B cell (primary cell): ENCODE measurements around the gene NADK2. TPM values are rescaled to one million over a fixed set of nuclear protein-coding genes. Genes with fewer than 3 reads are reported as not detected.

Source experiments
- ATAC-seq: fragments of 200-7000 bp; cut with Tn5 transposase; one replicate; pipeline ENCODE4 v1.10.0; 2021; ENCODE audit warnings: low read depth, mild to moderate bottlenecking, moderate number of reproducible peaks, moderate library complexity
- CTCF ChIA-PET: fragments of 350-600 bp; sonication (Branson Sonifier 250); formaldehyde crosslinking; loops from one replicate; lab custom pipeline; 2021; ENCODE audit warnings: antibody characterized with exemption, inconsistent platforms; lab: Charles Lee
- POLR2A ChIA-PET: fragments of 350-600 bp; sonication (Branson Sonifier 250); formaldehyde crosslinking; loops from one replicate; lab custom pipeline; 2021; ENCODE audit warnings: antibody characterized with exemption; lab: Charles Lee
- DNase-seq: peaks from one replicate; pipeline ENCODE4 v3.0.0; 2013
- H2AFZ ChIP-seq: 2 replicates; pipeline ENCODE4 v1.6.1; 2012; ENCODE audit warnings: mild to moderate bottlenecking, low read depth, low read length; ENCODE audit not compliant: insufficient read depth, poor library complexity, severe bottlenecking
- H3K27ac ChIP-seq, 2 donors: 1 replicate in 1 of 2; 2 replicates in 1 of 2; pipeline ENCODE4 v1.5.1; 2012 to 2013; ENCODE audit warnings: low read length in 2 of 2, mild to moderate bottlenecking in 2 of 2, moderate library complexity in 1 of 2
- H3K27me3 ChIP-seq, 4 experiments: fragments of 200-600 bp in 1 of 4; sonication (generic) in 1 of 4; replicated peaks in 1 of 4; 1 replicate in 2 of 4; 2 replicates in 2 of 4; pipeline versions ENCODE4 v1.6.1 to v1.7.0; 2013 to 2016; ENCODE audit warnings: low read length in 3 of 4, mild to moderate bottlenecking in 2 of 4, mixed read lengths in 1 of 4, moderate library complexity in 1 of 4; ENCODE audit not compliant: insufficient read depth in 4 of 4, control insufficient read depth in 3 of 4; ENCODE audit errors: control extremely low read depth in 1 of 4
- H3K36me3 ChIP-seq, 2 experiments: replicated peaks in 1 of 2; 1 replicate in 1 of 2; 2 replicates in 1 of 2; pipeline versions ENCODE4 v1.6.1 to v1.7.1; 2013; ENCODE audit warnings: low read length in 1 of 2; ENCODE audit not compliant: insufficient read depth in 2 of 2, control insufficient read depth in 1 of 2; ENCODE audit errors: control extremely low read depth in 1 of 2, extremely low read depth in 1 of 2
- H3K4me1 ChIP-seq, 2 donors: fragments of 200-600 bp in 1 of 2; sonication (generic) in 1 of 2; 1 replicate in 1 of 2; 2 replicates in 1 of 2; pipeline versions ENCODE4 v1.5.1 to v1.6.1; 2013 to 2017; ENCODE audit warnings: low read length in 2 of 2; ENCODE audit not compliant: control insufficient read depth in 2 of 2, insufficient read depth in 2 of 2
- H3K4me2 ChIP-seq: replicated peaks from 2 replicates; pipeline ENCODE3; 2012; ENCODE audit warnings: mild to moderate bottlenecking, low read depth, low read length; ENCODE audit not compliant: poor library complexity, severe bottlenecking
- H3K4me3 ChIP-seq, 5 experiments: fragments of 200-600 bp in 1 of 5; sonication (generic) in 1 of 5; 1 replicate in 3 of 5; 2 replicates in 2 of 5; pipeline versions ENCODE4 v1.5.1 to v1.7.0; 2011 to 2016; ENCODE audit warnings: low read length in 4 of 5, mild to moderate bottlenecking in 4 of 5, low read depth in 2 of 5, control low read depth in 1 of 5, moderate library complexity in 1 of 5; ENCODE audit not compliant: insufficient read depth in 1 of 5; ENCODE audit errors: control extremely low read depth in 1 of 5, extremely low read depth in 1 of 5
- H3K79me2 ChIP-seq: fragments of 200-600 bp; sonication (generic); one replicate; pipeline ENCODE4 v1.6.0; 2016; ENCODE audit warnings: low read length; ENCODE audit not compliant: control insufficient read depth, insufficient read depth
- H3K9ac ChIP-seq: fragments of 200-600 bp; sonication (generic); 2 replicates; pipeline ENCODE4 v1.6.1; 2017; ENCODE audit warnings: mild to moderate bottlenecking, low read length, moderate library complexity
- H3K9me3 ChIP-seq, 3 donors: one replicate each; pipeline versions ENCODE4 v1.6.1 to v1.7.1; 2013; ENCODE audit warnings: low read length in 2 of 3; ENCODE audit not compliant: control insufficient read depth in 2 of 3, insufficient read depth in 1 of 3; ENCODE audit errors: control extremely low read depth in 1 of 3
- H4K20me1 ChIP-seq: 2 replicates; pipeline ENCODE4 v1.6.0; 2012; ENCODE audit warnings: mild to moderate bottlenecking, low read length; ENCODE audit not compliant: insufficient read depth, control insufficient read depth, poor library complexity, severe bottlenecking
- H3K27ac Mint-ChIP-seq: one replicate; pipeline ENCODE4 v1.8.0; 2021; ENCODE audit warnings: mixed read lengths
- H3K27me3 Mint-ChIP-seq: one replicate; pipeline ENCODE4 v1.8.0; 2021; ENCODE audit warnings: mixed read lengths
- H3K4me1 Mint-ChIP-seq: one replicate; pipeline ENCODE4 v1.8.0; 2021; ENCODE audit warnings: mixed read lengths
- H3K4me3 Mint-ChIP-seq: one replicate; pipeline ENCODE4 v1.8.0; 2021; ENCODE audit warnings: mixed read lengths
- H3K9me3 Mint-ChIP-seq: one replicate; pipeline ENCODE4 v1.8.0; 2022; ENCODE audit warnings: mixed read lengths; ENCODE audit not compliant: insufficient read depth
- CTCF ChIP-seq: fragments of 200-600 bp; IDR thresholded peaks from one replicate; pipeline ENCODE4 v1.8.0; 2022; ENCODE audit warnings: antibody characterized with exemption, mild to moderate bottlenecking
- EZH2 ChIP-seq: IDR thresholded peaks from 2 replicates; pipeline ENCODE4 v1.6.1; 2012; ENCODE audit warnings: borderline replicate concordance, low read depth, mild to moderate bottlenecking, moderate library complexity, low read length; ENCODE audit not compliant: insufficient read depth, poor library complexity, severe bottlenecking
- WGBS: methylation state at CpG from one replicate; pipeline ENCODE4 v1.1.5; 2013; ENCODE audit warnings: missing lambda C conversion rate; ENCODE audit not compliant: insufficient coverage; 5-methylcytosine and 5-hydroxymethylcytosine counted together
- intact Hi-C: fragments of 100-400 bp; cut with micrococcal nuclease; formaldehyde crosslinking; loops from one replicate; pipeline ENCODE4 v1.10.0; 2022
- polyA plus RNA-seq: library from polyadenylated mRNA; depleted of rRNA; stranded (reverse); fragments of >200 nt; gene quantifications from 2 replicates; pipeline ENCODE4 v1.2.3, GENCODE V29; 2012
- total RNA-seq, 2 donors: library from RNA; stranded (reverse); fragments of 120-200 nt in 1 of 2; gene quantifications; 1 replicate in 1 of 2; 2 replicates in 1 of 2; pipeline versions ENCODE4 v1.2.3 to v1.2.4, GENCODE V29; 2013 to 2022

The NADK2 gene
- total and polyA plus RNA-seq, 2 donors (not counting 1 experiment from before 2014, with no cell fraction given): 3.3 to 18.6 TPM

GRCh38 chr5:36177715-36178523 lies 63.8 kb downstream of the NADK2 start:
- no peaks in the 10 kb centered on the region for H3K27me3 ChIP-seq
- peaks cover 22 to 54% of the 10 kb centered on the region in 2 experiments for H3K36me3 ChIP-seq
- H4K20me1 ChIP-seq: no peaks in the 10 kb centered on the region
- no peak for TF ChIP-seq EZH2
- TF ChIP-seq CTCF: peak; percentile 22
- Mint-ChIP-seq H3K27me3 (no peaks in the 10 kb centered on the region), H3K4me1 (peaks cover 2% of the 10 kb centered on the region), H3K4me3 (no peak overlapping the region), H3K9me3 (no peaks in the 10 kb centered on the region), H3K27ac (no peak overlapping the region)
- intact Hi-C loops: loop anchor here (1.0 to 2.0 kb wide), 3 partner anchors 127 to 519 kb away; no protein-coding TSS in a partner anchor
- POLR2A ChIA-PET: no interaction called here
- H3K9me3 ChIP-seq: no peaks in the 10 kb centered on the region
- no peak overlapping the region for H3K4me2 ChIP-seq
- WGBS: no CpG with 5 or more reads among the region's 2 CpGs
- no peak for ATAC-seq
- CTCF ChIA-PET: interaction anchor here (0.6 to 1.6 kb wide), 17 partner anchors 9 to 765 kb away, joined by 3 to 11 read pairs (median 3); partner anchors contain the start of genes LMBRD2, RANBP3L and SKP2
- no peaks in the 10 kb centered on the region for H3K4me1 ChIP-seq
- no peak overlapping the region for H3K27ac ChIP-seq
- peak; percentile 11 for DNase-seq
- no peak overlapping the region for H3K9ac ChIP-seq
- H2AFZ ChIP-seq: no peak overlapping the region
- no peaks in the 10 kb centered on the region for H3K79me2 ChIP-seq
- no peak overlapping the region for H3K4me3 ChIP-seq

- no peak overlapping the region for H3K9ac ChIP-seq
- intact Hi-C loops: loop anchor here (1.0 kb wide), 1 partner anchor 128 kb away; no protein-coding TSS in a partner anchor
- no peaks in the 10 kb centered on the region for H4K20me1 ChIP-seq
- no peak overlapping the region for H3K4me3 Mint-ChIP-seq
- no peak for TF ChIP-seq EZH2
- H3K4me2 ChIP-seq: no peak overlapping the region
- H3K27ac Mint-ChIP-seq: no peak overlapping the region
- no peaks in the 10 kb centered on the region for H3K79me2 ChIP-seq
- no CpG with 5 or more reads among the region's 2 CpGs for WGBS
- no peak overlapping the region for H2AFZ ChIP-seq
- no peaks in the 10 kb centered on the region for H3K9me3 Mint-ChIP-seq
- no peak overlapping the region for H3K4me3 ChIP-seq
- ATAC-seq (no peak), DNase-seq (no peak)
- H3K36me3 ChIP-seq: peaks cover 22 to 61% of the 10 kb centered on the region in 2 experiments
- ChIA-PET POLR2A (no interaction called here), CTCF (interaction anchor here (0.7 to 1.6 kb wide), 7 partner anchors 39 to 555 kb away, joined by 3 to 11 read pairs (median 3); no protein-coding TSS in a partner anchor)
- H3K27me3 ChIP-seq: no peaks in the 10 kb centered on the region
- H3K4me1 Mint-ChIP-seq: peaks cover 2% of the 10 kb centered on the region
- H3K27ac ChIP-seq: no peak overlapping the region
- no peaks in the 10 kb centered on the region for H3K9me3 ChIP-seq
- no peaks in the 10 kb centered on the region for H3K4me1 ChIP-seq
- no peaks in the 10 kb centered on the region for H3K27me3 Mint-ChIP-seq
These were observed 64.6 kb downstream of the NADK2 start for GRCh38 chr5:36177154-36177553.
